Calu3 (cell line): ENCODE results near the gene SMIM45.

Experiments
- BruUV-seq: library from RNA; stranded (reverse); fragments of 400-500 nt; replicated peaks from 2 replicates; lab custom pipeline; 2021; lab: Mats Ljungman, UMichigan
- CTCF ChIA-PET: fragments of 300-600 bp; sonication (Branson Sonifier 250); formaldehyde crosslinking; loops from one replicate; lab custom pipeline; 2022; ENCODE audit warnings: antibody characterized with exemption; lab: Charles Lee
- DNase-seq: peaks from one replicate; pipeline ENCODE4 v3.0.0; 2022
- H3K27ac Mint-ChIP-seq: one replicate; pipeline ENCODE4 v1.8.0; 2022; ENCODE audit warnings: mixed read lengths; ENCODE audit not compliant: unreplicated experiment
- H3K27me3 Mint-ChIP-seq: one replicate; pipeline ENCODE4 v1.8.0; 2022; ENCODE audit warnings: mixed read lengths; ENCODE audit not compliant: unreplicated experiment
- H3K36me3 Mint-ChIP-seq: one replicate; pipeline ENCODE4 v1.8.0; 2022; ENCODE audit warnings: mild to moderate bottlenecking, moderate library complexity, mixed read lengths; ENCODE audit not compliant: insufficient read depth, unreplicated experiment
- H3K4me1 Mint-ChIP-seq: one replicate; pipeline ENCODE4 v1.8.0; 2022; ENCODE audit warnings: mild to moderate bottlenecking, low read depth, mixed read lengths; ENCODE audit not compliant: unreplicated experiment
- H3K4me3 Mint-ChIP-seq: one replicate; pipeline ENCODE4 v1.8.0; 2022; ENCODE audit warnings: mild to moderate bottlenecking, low read depth, moderate library complexity, mixed read lengths; ENCODE audit not compliant: unreplicated experiment
- H3K9me3 Mint-ChIP-seq: one replicate; pipeline ENCODE4 v1.8.0; 2022; ENCODE audit warnings: low read depth, mixed read lengths; ENCODE audit not compliant: unreplicated experiment
- CTCF ChIP-seq: fragments of 200-600 bp; IDR thresholded peaks from one replicate; pipeline ENCODE4 v1.8.0; 2022; ENCODE audit warnings: antibody characterized with exemption; ENCODE audit not compliant: unreplicated experiment
- intact Hi-C: fragments of 100-400 bp; cut with micrococcal nuclease; formaldehyde crosslinking; loops from one replicate; pipeline ENCODE4 v1.10.0; 2022; ENCODE audit not compliant: unreplicated experiment

Gene SMIM45

GRCh38 chr22:41991111-41991510 is 39.2 kb downstream of the SMIM45 start:
- BruUV-seq = no TSS peak
- H3K4me1 Mint-ChIP-seq = no peaks in the 10 kb centered on the region
- DNase-seq = no peak
- no peak overlapping the region for H3K27ac Mint-ChIP-seq
- intact Hi-C loops = no loop called here
- H3K4me3 Mint-ChIP-seq = no peak overlapping the region
- no peaks in the 10 kb centered on the region for H3K36me3 Mint-ChIP-seq
- H3K9me3 Mint-ChIP-seq = no peaks in the 10 kb centered on the region
- CTCF ChIA-PET = no interaction called here
- H3K27me3 Mint-ChIP-seq = peaks cover 36% of the 10 kb centered on the region
- no peak for TF ChIP-seq CTCF

GRCh38 chr22:41992496-41992895 is 40.5 kb downstream of the SMIM45 start:
- DNase-seq = no peak
- BruUV-seq = no TSS peak
- CTCF ChIA-PET = no interaction called here
- Mint-ChIP-seq H3K9me3 (no peaks in the 10 kb centered on the region), H3K27ac (no peak overlapping the region), H3K27me3 (peaks cover 43% of the 10 kb centered on the region), H3K36me3 (no peaks in the 10 kb centered on the region), H3K4me1 (no peaks in the 10 kb centered on the region), H3K4me3 (no peak overlapping the region)
- TF ChIP-seq CTCF = no peak
- intact Hi-C loops = no loop called here

- Mint-ChIP-seq H3K4me3 (no peak overlapping the region), H3K9me3 (peaks cover 3% of the 10 kb centered on the region), H3K36me3 (peaks cover 21% of the 10 kb centered on the region), H3K4me1 (peaks cover 10% of the 10 kb centered on the region), H3K27ac (no peak overlapping the region), H3K27me3 (peaks cover 56% of the 10 kb centered on the region)
- CTCF ChIA-PET = no interaction called here
- DNase-seq = no peak
- no peak for TF ChIP-seq CTCF
- BruUV-seq = no TSS peak
- intact Hi-C loops = no loop called here
Observed at GRCh38 chr22:41995211-41995610, 43.3 kb downstream of the SMIM45 start.

GRCh38 chr22:41996826-41997225 is 44.9 kb downstream of the SMIM45 start:
- Mint-ChIP-seq H3K4me1 (peaks cover 10% of the 10 kb centered on the region), H3K27ac (no peak overlapping the region), H3K9me3 (peaks cover 3% of the 10 kb centered on the region), H3K27me3 (peaks cover 56% of the 10 kb centered on the region), H3K4me3 (no peak overlapping the region), H3K36me3 (peaks cover 25% of the 10 kb centered on the region)
- no peak for TF ChIP-seq CTCF
- CTCF ChIA-PET = no interaction called here
- BruUV-seq = no TSS peak
- no peak for DNase-seq
- intact Hi-C loops = no loop called here
